ENCODE results near the gene ETS1.

The ETS1 gene

DNA sequence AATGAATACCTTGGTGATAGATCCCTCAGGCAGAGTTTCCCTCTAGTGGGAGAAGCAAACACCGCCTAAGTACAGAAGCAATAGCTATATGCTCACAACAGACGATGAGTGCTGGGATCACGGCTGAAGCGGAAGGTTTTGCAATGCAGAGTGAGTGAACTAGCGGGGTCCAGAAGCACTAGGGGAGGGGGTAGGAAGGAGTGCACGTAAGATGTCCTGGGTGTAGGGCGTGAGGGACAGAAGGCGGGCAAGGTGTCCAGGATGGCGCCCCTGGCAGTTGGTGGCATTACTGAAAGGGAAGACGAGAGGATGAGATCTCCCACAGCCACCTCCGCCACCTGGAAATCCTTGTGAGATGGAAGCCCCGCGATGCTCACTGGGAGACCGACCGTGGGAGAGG is 81.0 kb downstream of the ETS1 start:
- H2BK15ac ChIP-seq (replicated peaks; ENCODE audit: low read depth), result no peak overlapping the region
- no peak overlapping the region for H2AK5ac ChIP-seq (ENCODE audit: low read length)
- H3K27ac ChIP-seq (ENCODE audit: low read depth, low read length), result no peak overlapping the region
- no peak overlapping the region for H3K4me2 ChIP-seq (ENCODE audit: low read length)
- DNase-seq, result no peak
- no CpG with 5 or more reads among the region's 15 CpGs for WGBS (ENCODE audit: extremely low coverage, insufficient coverage, low lambda C conversion rate)
- no peak overlapping the region for H2BK120ac ChIP-seq (ENCODE audit: low read depth, low read length)
- no peak overlapping the region for H3K9ac ChIP-seq (ENCODE audit: low read length)
- H3K79me2 ChIP-seq (ENCODE audit: control insufficient read depth, insufficient read depth, low read length), result no peaks in the 10 kb centered on the region
- no peaks in the 10 kb centered on the region for H3K27me3 ChIP-seq (ENCODE audit: insufficient read depth, low read length, poor library complexity)
- no peak overlapping the region for H4K8ac ChIP-seq (ENCODE audit: low read depth, low read length)
- peaks cover 14% of the 10 kb centered on the region for H3K79me1 ChIP-seq (ENCODE audit: low read length)
- no peak overlapping the region for H3K23ac ChIP-seq (ENCODE audit: low read length)
- H3K18ac ChIP-seq (ENCODE audit: low read length), result no peak overlapping the region
- H3K56ac ChIP-seq (ENCODE audit: low read length), result no peak overlapping the region
- H3K4ac ChIP-seq (ENCODE audit: low read depth, low read length), result no peak overlapping the region
- H3K4me3 ChIP-seq (ENCODE audit: low read length), result no peak overlapping the region
- no peak overlapping the region for H2BK5ac ChIP-seq (ENCODE audit: low read length)
- no peak overlapping the region for H4K5ac ChIP-seq (ENCODE audit: low read length)
- H3K4me1 ChIP-seq (ENCODE audit: control insufficient read depth, low read depth, low read length), result peaks cover 5% of the 10 kb centered on the region
- no peaks in the 10 kb centered on the region for H3K36me3 ChIP-seq (ENCODE audit: control insufficient read depth, insufficient read depth, low read length)

- Histone ChIP-seq H2BK15ac (replicated peaks; ENCODE audit: low read depth) (no peak overlapping the region), H3K4ac (ENCODE audit: low read depth, low read length) (no peak overlapping the region), H2BK5ac (ENCODE audit: low read length) (no peak overlapping the region), H3K79me1 (ENCODE audit: low read length) (peaks cover 19% of the 10 kb centered on the region), H4K8ac (ENCODE audit: low read depth, low read length) (no peak overlapping the region), H2AK5ac (ENCODE audit: low read length) (no peak overlapping the region), H3K27me3 (ENCODE audit: insufficient read depth, low read length, poor library complexity) (no peaks in the 10 kb centered on the region), H2BK120ac (ENCODE audit: low read depth, low read length) (no peak overlapping the region), H3K23ac (ENCODE audit: low read length) (no peak overlapping the region), H3K79me2 (ENCODE audit: control insufficient read depth, insufficient read depth, low read length) (peaks cover 2% of the 10 kb centered on the region), H3K18ac (ENCODE audit: low read length) (no peak overlapping the region), H3K36me3 (ENCODE audit: control insufficient read depth, insufficient read depth, low read length) (no peaks in the 10 kb centered on the region), H3K4me2 (ENCODE audit: low read length) (no peak overlapping the region), H3K27ac (ENCODE audit: low read depth, low read length) (no peak overlapping the region), H3K4me3 (ENCODE audit: low read length) (no peak overlapping the region), H3K56ac (ENCODE audit: low read length) (no peak overlapping the region), H3K9ac (ENCODE audit: low read length) (no peak overlapping the region), H3K4me1 (ENCODE audit: control insufficient read depth, low read depth, low read length) (peaks cover 7% of the 10 kb centered on the region), H4K5ac (ENCODE audit: low read length) (no peak overlapping the region)
- no peak for DNase-seq
- WGBS (ENCODE audit: extremely low coverage, insufficient coverage, low lambda C conversion rate), result no CpG with 5 or more reads among the region's 12 CpGs
Observed at GRCh38 chr11:128505449-128506065, 81.8 kb downstream of the ETS1 start.

- H3K23ac ChIP-seq (ENCODE audit: low read length), result no peak overlapping the region
- peaks cover 17% of the 10 kb centered on the region for H3K79me1 ChIP-seq (ENCODE audit: low read length)
- H3K18ac ChIP-seq (ENCODE audit: low read length), result no peak overlapping the region
- WGBS (ENCODE audit: extremely low coverage, insufficient coverage, low lambda C conversion rate), result no CpG with 5 or more reads among the region's 2 CpGs
- no peak overlapping the region for H3K4ac ChIP-seq (ENCODE audit: low read depth, low read length)
- no peak overlapping the region for H2BK5ac ChIP-seq (ENCODE audit: low read length)
- no peak overlapping the region for H4K5ac ChIP-seq (ENCODE audit: low read length)
- no peak overlapping the region for H3K4me2 ChIP-seq (ENCODE audit: low read length)
- H3K9ac ChIP-seq (ENCODE audit: low read length), result no peak overlapping the region
- H3K4me3 ChIP-seq (ENCODE audit: low read length), result no peak overlapping the region
- H3K79me2 ChIP-seq (ENCODE audit: control insufficient read depth, insufficient read depth, low read length), result peaks cover 2% of the 10 kb centered on the region
- H3K56ac ChIP-seq (ENCODE audit: low read length), result no peak overlapping the region
- H4K8ac ChIP-seq (ENCODE audit: low read depth, low read length), result no peak overlapping the region
- H3K27ac ChIP-seq (ENCODE audit: low read depth, low read length), result no peak overlapping the region
- no peak for DNase-seq
- no peak overlapping the region for H2BK120ac ChIP-seq (ENCODE audit: low read depth, low read length)
- no peaks in the 10 kb centered on the region for H3K36me3 ChIP-seq (ENCODE audit: control insufficient read depth, insufficient read depth, low read length)
- peaks cover 7% of the 10 kb centered on the region for H3K4me1 ChIP-seq (ENCODE audit: control insufficient read depth, low read depth, low read length)
- H3K27me3 ChIP-seq (ENCODE audit: insufficient read depth, low read length, poor library complexity), result no peaks in the 10 kb centered on the region
- no peak overlapping the region for H2BK15ac ChIP-seq (replicated peaks; ENCODE audit: low read depth)
- H2AK5ac ChIP-seq (ENCODE audit: low read length), result no peak overlapping the region
Observed at GRCh38 chr11:128504486-128504885, 82.9 kb downstream of the ETS1 start.

- H2BK15ac ChIP-seq (replicated peaks; ENCODE audit: low read depth), result no peak overlapping the region
- peaks cover 7% of the 10 kb centered on the region for H3K4me1 ChIP-seq (ENCODE audit: control insufficient read depth, low read depth, low read length)
- no peak overlapping the region for H3K9ac ChIP-seq (ENCODE audit: low read length)
- no peak overlapping the region for H2BK120ac ChIP-seq (ENCODE audit: low read depth, low read length)
- H3K27me3 ChIP-seq (ENCODE audit: insufficient read depth, low read length, poor library complexity), result no peaks in the 10 kb centered on the region
- peaks cover 15% of the 10 kb centered on the region for H3K79me1 ChIP-seq (ENCODE audit: low read length)
- H3K79me2 ChIP-seq (ENCODE audit: control insufficient read depth, insufficient read depth, low read length), result peaks cover 2% of the 10 kb centered on the region
- no peak overlapping the region for H2AK5ac ChIP-seq (ENCODE audit: low read length)
- WGBS (ENCODE audit: extremely low coverage, insufficient coverage, low lambda C conversion rate), result no CpG with 5 or more reads among the region's 8 CpGs
- peak; percentile 66 for DNase-seq
- H3K4me3 ChIP-seq (ENCODE audit: low read length), result no peak overlapping the region
- no peak overlapping the region for H4K8ac ChIP-seq (ENCODE audit: low read depth, low read length)
- H3K56ac ChIP-seq (ENCODE audit: low read length), result no peak overlapping the region
- H3K4me2 ChIP-seq (ENCODE audit: low read length), result no peak overlapping the region
- no peaks in the 10 kb centered on the region for H3K36me3 ChIP-seq (ENCODE audit: control insufficient read depth, insufficient read depth, low read length)
- H4K5ac ChIP-seq (ENCODE audit: low read length), result no peak overlapping the region
- H3K23ac ChIP-seq (ENCODE audit: low read length), result no peak overlapping the region
- H3K27ac ChIP-seq (ENCODE audit: low read depth, low read length), result no peak overlapping the region
- no peak overlapping the region for H3K18ac ChIP-seq (ENCODE audit: low read length)
- H2BK5ac ChIP-seq (ENCODE audit: low read length), result no peak overlapping the region
- no peak overlapping the region for H3K4ac ChIP-seq (ENCODE audit: low read depth, low read length)
Observed at GRCh38 chr11:128503245-128503991, 83.9 kb downstream of the ETS1 start.

- no peak overlapping the region for H3K4me3 ChIP-seq (ENCODE audit: low read length)
- H3K4ac ChIP-seq (ENCODE audit: low read depth, low read length), result no peak overlapping the region
- H3K79me2 ChIP-seq (ENCODE audit: control insufficient read depth, insufficient read depth, low read length), result peaks cover 2% of the 10 kb centered on the region
- H2BK120ac ChIP-seq (ENCODE audit: low read depth, low read length), result no peak overlapping the region
- no peak overlapping the region for H2BK5ac ChIP-seq (ENCODE audit: low read length)
- no CpG with 5 or more reads among the region's 4 CpGs for WGBS (ENCODE audit: extremely low coverage, insufficient coverage, low lambda C conversion rate)
- H3K79me1 ChIP-seq (ENCODE audit: low read length), result peaks cover 15% of the 10 kb centered on the region
- no peak overlapping the region for H4K5ac ChIP-seq (ENCODE audit: low read length)
- no peaks in the 10 kb centered on the region for H3K27me3 ChIP-seq (ENCODE audit: insufficient read depth, low read length, poor library complexity)
- no peaks in the 10 kb centered on the region for H3K36me3 ChIP-seq (ENCODE audit: control insufficient read depth, insufficient read depth, low read length)
- H3K4me1 ChIP-seq (ENCODE audit: control insufficient read depth, low read depth, low read length), result peaks cover 10% of the 10 kb centered on the region
- H4K8ac ChIP-seq (ENCODE audit: low read depth, low read length), result no peak overlapping the region
- H2AK5ac ChIP-seq (ENCODE audit: low read length), result no peak overlapping the region
- no peak overlapping the region for H3K9ac ChIP-seq (ENCODE audit: low read length)
- H2BK15ac ChIP-seq (replicated peaks; ENCODE audit: low read depth), result no peak overlapping the region
- no peak for DNase-seq
- no peak overlapping the region for H3K56ac ChIP-seq (ENCODE audit: low read length)
- H3K23ac ChIP-seq (ENCODE audit: low read length), result no peak overlapping the region
- no peak overlapping the region for H3K18ac ChIP-seq (ENCODE audit: low read length)
- no peak overlapping the region for H3K27ac ChIP-seq (ENCODE audit: low read depth, low read length)
- no peak overlapping the region for H3K4me2 ChIP-seq (ENCODE audit: low read length)
Observed at GRCh38 chr11:128502726-128503125, 84.6 kb downstream of the ETS1 start.

Data from mesendoderm (in vitro differentiated cells).